Raji (cell line): ENCODE data around the gene FBLN7.

ENCODE experiments used
- POLR2A ChIP-seq: IDR thresholded peaks from 2 replicates; pipeline ENCODE4 v1.6.1; 2011; ENCODE audit warnings: low read depth, low read length, control low read depth; ENCODE audit not compliant: insufficient read depth

FBLN7 gene

GRCh38 chr2:112136096-112136495, 2.1 kb upstream of the FBLN7 start:
- no peak for TF ChIP-seq POLR2A

DNA sequence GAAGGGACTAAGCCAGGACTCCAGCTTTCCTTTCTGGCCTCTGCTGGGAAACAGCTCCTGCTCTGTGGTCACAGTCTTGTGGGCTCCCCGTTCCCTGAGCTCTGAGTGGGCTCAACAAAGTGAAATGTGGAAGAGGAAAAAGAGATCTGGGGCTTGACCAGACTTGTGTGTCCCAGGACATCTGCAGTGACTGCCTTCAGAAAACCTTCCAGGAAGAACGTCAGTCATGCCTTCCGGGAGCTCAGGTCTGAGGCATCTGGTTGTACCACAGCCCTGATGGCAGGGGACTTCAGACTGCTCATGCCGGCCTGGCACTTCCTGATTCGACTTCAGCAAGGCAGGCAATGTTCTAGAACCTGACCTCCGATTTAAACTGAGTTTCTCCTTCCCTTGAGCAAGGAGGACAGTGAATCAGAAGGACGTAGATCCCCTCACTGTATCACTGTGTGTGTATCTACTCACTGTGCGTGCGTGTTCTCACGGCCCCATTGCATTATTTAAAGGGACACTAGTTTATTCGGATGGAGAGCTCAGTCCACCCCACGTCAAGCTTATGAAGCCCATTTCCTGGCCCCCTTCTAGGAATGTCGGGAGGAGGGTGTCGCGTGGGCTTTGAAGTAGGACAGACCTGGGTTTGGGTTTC, 548 bp upstream of the FBLN7 start:
- no peak for TF ChIP-seq POLR2A

DNA sequence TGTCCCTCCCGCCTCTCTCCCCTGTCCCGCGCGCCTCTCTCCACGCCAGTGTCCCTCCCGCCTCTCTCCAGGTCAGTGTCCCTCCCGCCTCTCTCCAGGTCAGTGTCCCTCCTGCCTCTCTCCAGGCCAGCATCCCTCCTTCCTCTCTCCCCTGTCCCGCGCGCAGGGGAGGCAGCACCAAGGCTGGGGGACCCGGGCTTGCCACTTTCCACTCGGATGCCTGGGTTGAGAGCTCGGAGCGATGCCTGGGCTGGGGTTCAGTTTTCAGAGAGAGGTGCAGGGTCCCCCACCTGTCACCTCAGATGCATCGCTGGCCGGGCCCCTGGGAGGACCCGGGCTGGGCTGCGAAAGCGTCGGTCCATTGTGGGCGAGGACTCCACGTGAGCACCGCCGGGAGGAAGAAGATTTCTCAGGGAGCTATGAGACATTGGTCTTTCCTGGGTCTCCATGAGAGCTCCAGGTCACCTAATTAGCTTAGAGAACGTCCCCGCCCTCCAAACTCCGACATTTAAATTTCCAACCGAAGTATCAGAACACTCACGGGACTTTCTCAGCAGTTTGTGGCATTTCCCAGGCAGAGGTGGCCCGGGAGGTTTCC, 2.1 kb downstream of the FBLN7 start:
- TF ChIP-seq POLR2A, result no peak

GRCh38 chr2:112140899-112141625, 2.9 kb downstream of the FBLN7 start:
- TF ChIP-seq POLR2A, result no peak

DNA sequence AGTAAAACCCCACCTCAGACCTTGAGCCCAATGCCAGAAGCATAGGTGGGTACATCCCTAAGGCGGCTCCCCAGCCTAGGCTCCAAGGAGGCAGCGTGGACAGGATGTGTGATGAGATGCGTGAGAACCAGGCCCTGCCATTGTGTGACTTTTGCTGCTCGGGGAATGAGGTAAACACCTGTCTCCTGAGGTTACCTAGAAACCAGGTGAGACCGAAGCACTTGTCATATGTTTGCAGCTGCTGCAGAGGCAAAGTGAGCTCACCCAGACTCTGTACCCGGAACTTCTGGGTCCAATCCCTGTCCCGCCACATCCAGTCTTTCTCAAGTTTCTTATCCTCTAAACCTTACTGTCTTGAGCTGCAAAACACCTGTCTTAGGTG, 3.4 kb downstream of the FBLN7 start:
- no peak for TF ChIP-seq POLR2A

- TF ChIP-seq POLR2A, result no peak
Observed at GRCh38 chr2:112142525-112143078, 4.4 kb downstream of the FBLN7 start.

- no peak for TF ChIP-seq POLR2A
Observed at GRCh38 chr2:112143150-112143549, 5.0 kb downstream of the FBLN7 start.

DNA sequence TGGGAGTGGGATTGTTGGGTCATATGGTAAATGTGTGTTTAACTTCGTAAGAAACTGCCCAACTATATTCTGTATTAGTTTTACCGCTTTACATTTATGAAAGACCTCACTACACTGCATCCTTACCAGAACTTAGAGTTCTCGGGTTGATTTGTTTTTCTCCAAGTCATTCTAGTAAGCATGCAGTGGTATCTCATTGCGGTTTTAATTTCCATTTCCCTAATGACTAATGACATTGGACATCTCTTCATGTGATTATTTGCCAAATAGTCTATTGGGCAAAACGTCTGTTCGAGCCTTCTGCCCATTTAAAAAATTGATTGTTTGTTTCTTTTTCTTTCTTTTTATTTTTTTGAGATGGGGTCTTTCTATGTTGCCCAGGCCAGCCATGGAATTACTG, 6.8 kb downstream of the FBLN7 start:
- no peak for TF ChIP-seq POLR2A

- TF ChIP-seq POLR2A, result no peak
Observed at GRCh38 chr2:112147382-112148168, 9.4 kb downstream of the FBLN7 start.

DNA sequence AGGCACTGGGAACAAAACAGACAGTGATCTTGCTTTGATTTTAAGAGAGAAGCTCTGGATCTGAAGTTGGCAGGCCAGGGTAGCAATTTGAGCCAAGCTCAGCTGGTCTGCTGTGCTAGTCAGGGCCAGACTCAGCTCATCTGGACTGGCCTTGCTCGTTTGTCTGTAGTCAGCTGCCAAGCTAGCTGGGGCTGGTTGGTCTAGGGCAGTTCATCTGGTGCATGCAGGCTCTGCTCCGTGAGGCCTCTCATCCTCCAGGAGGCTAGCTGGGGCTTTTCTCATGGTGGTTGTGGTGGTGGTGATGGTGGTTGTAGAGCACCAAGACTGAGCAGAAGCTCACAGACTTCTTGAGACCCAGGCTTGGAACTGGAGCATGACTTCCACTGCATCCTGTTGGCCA, 10.3 kb downstream of the FBLN7 start:
- TF ChIP-seq POLR2A, result no peak

DNA sequence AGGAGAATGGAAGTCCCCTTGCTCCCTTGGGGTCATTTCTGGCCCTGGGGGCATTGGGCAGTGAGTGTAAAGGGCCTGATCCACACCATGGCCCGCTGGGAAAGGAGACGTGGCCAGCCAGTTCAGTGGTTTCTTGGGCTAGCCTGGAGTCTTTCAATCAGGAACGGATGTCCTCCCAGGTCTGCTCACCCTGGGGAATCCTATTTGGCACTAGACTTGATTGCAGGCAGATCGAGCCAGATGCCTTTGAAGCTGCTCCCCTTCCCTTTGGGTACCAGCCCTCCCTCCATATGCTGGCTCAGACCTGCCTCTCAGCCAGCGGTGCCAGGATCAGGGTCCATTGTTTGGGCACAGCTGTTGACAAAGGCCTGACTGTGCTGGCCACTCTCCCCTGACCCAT, 11.0 kb downstream of the FBLN7 start:
- TF ChIP-seq POLR2A, result no peak

DNA sequence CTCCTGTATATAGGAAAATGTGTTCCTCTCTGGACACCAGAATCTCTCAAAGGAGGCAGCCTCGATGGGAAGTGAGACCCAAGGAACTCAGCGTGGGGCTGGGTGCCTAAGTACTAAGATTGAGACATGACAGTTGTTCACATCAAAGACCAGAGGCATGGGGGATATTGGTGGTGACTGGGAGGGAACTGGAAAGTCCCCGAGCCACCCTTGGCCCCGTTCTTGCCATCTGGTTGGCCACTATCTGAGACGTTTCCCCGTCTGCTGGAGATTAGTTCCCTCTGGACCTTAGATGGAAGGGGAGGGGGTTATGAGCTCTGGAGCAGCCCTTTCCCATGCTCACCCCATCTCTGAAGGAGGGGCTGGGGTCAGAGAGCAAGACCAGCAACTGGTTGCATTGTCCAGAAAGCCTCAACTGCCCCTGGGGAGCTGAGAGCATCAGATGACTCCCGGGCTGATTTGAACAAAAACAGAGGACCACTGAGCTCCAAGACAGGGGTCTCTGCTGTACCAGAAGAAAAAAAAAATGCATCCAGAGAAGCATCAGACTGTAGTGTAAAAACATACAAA, 11.8 kb downstream of the FBLN7 start:
- TF ChIP-seq POLR2A, result no peak

- no peak for TF ChIP-seq POLR2A
Observed at GRCh38 chr2:112150447-112150846, 12.3 kb downstream of the FBLN7 start.

DNA sequence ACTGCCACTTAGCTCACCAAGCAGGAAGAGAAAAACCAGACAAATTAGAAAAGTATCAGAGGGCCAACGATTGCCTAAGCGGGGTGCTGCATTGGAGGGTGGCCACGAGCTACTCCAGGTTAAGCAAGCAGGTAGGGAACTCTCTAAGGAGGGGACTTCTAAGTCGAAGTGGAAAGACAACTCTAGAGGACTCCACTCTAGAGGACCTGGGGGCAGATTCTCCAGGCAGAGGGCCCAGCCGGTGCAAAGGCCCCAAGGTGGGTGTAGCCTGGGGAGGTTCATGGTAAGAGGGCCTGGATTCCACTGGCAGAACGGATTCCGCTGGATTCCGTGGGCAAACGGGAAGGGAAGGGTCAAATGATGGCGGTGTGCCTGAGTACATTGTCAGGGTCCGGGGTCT, 12.7 kb downstream of the FBLN7 start:
- no peak for TF ChIP-seq POLR2A

DNA sequence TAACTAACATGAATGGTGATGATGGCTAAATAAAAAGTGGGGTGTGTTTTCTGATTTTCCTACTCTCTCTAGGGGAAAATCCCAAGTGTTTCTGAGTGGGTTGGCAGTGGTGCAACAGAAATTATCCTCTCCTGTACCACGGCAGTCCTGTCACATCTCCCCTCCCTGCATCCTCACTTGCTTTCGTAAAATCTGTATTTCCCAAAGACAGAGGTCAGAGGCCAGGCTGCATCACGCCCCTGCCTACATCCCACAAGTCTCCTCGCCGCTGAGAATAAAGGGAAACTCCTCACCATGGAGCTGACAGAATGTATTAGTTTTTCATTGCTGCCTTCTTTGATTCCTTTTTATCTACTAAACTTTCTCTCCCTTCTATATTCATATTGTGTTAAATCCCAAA, 13.1 kb downstream of the FBLN7 start:
- TF ChIP-seq POLR2A, result no peak

- no peak for TF ChIP-seq POLR2A
Observed at GRCh38 chr2:112151701-112152440, 13.7 kb downstream of the FBLN7 start.
